Measurements from ENCODE around the gene FARS2.

- TF ChIP-seq POLR2A (IDR thresholded peaks at IDR 0.05) (no peak), EP300 (IDR thresholded peaks at IDR 0.05) (no peak)
- TF ChIP-seq, protein P1, sequence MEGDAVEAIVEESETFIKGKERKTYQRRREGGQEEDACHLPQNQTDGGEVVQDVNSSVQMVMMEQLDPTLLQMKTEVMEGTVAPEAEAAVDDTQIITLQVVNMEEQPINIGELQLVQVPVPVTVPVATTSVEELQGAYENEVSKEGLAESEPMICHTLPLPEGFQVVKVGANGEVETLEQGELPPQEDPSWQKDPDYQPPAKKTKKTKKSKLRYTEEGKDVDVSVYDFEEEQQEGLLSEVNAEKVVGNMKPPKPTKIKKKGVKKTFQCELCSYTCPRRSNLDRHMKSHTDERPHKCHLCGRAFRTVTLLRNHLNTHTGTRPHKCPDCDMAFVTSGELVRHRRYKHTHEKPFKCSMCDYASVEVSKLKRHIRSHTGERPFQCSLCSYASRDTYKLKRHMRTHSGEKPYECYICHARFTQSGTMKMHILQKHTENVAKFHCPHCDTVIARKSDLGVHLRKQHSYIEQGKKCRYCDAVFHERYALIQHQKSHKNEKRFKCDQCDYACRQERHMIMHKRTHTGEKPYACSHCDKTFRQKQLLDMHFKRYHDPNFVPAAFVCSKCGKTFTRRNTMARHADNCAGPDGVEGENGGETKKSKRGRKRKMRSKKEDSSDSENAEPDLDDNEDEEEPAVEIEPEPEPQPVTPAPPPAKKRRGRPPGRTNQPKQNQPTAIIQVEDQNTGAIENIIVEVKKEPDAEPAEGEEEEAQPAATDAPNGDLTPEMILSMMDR (IDR thresholded peaks at IDR 0.05): no peak
These were observed 502.6 kb downstream of the FARS2 start for GRCh38 chr6:5763871-5764270.
